Glomerular visceral epithelial cell (primary cell): Measurements from ENCODE around the gene SLC16A13.
A peak's percentile ranks its signal among the peaks of the same experiment; 100 is the strongest.
"Not testable (repeated sequence)": the region's sequence is repeated elsewhere in the genome, so short reads cannot be mapped to it uniquely, and the experiment has no call there.

ENCODE experiments used
- DNase-seq: peaks from one replicate; pipeline ENCODE4 v3.0.0-alpha.2; 2016; ENCODE audit errors: extremely low spot score

The SLC16A13 gene

GRCh38 chr17:7029659-7030058, 6.2 kb upstream of the SLC16A13 start:
- DNase-seq: no peak

- no peak for DNase-seq
These were observed 742 bp upstream of the SLC16A13 start for GRCh38 chr17:7034955-7035590.

GRCh38 chr17:7038025-7038862, 2.4 kb downstream of the SLC16A13 start:
- DNase-seq: no peak

GRCh38 chr17:7039832-7040231, 4.0 kb downstream of the SLC16A13 start:
- no peak for DNase-seq

GRCh38 chr17:7041607-7042500, 6.0 kb downstream of the SLC16A13 start:
- DNase-seq: no peak

GRCh38 chr17:7042501-7043181, 6.8 kb downstream of the SLC16A13 start:
- no peak for DNase-seq

GRCh38 chr17:7043182-7043496, 7.3 kb downstream of the SLC16A13 start:
- no peak for DNase-seq

- DNase-seq: no peak
These were observed 7.8 kb downstream of the SLC16A13 start, which contains the start of gene SLC16A11 for GRCh38 chr17:7043497-7044198. Gene SLC16A11 (minus strand): TSS chr17:7044092. CDS start chr17:7043513, 579 bp downstream.

GRCh38 chr17:7045492-7046126, 9.8 kb downstream of the SLC16A13 start:
- DNase-seq: peak; percentile 80

- DNase-seq: no peak
These were observed 10.4 kb downstream of the SLC16A13 start for GRCh38 chr17:7046127-7046724.

GRCh38 chr17:7046725-7047397, 11.0 kb downstream of the SLC16A13 start:
- DNase-seq: not testable (repeated sequence)

GRCh38 chr17:7047566-7047965, 11.8 kb downstream of the SLC16A13 start:
- DNase-seq: no peak

GRCh38 chr17:7048968-7049367, 13.2 kb downstream of the SLC16A13 start:
- no peak for DNase-seq

- not testable (repeated sequence) for DNase-seq
These were observed 14.8 kb downstream of the SLC16A13 start for GRCh38 chr17:7050583-7050982.

- DNase-seq: peak; percentile 28
These were observed 20.6 kb downstream of the SLC16A13 start for GRCh38 chr17:7056386-7056785.

GRCh38 chr17:7058831-7059447, 23.1 kb downstream of the SLC16A13 start:
- DNase-seq: no peak

- peak; percentile 93 for DNase-seq
These were observed 24.5 kb downstream of the SLC16A13 start for GRCh38 chr17:7060165-7060891.

GRCh38 chr17:7063518-7064094, 27.8 kb downstream of the SLC16A13 start:
- DNase-seq: no peak
